Vein endothelial cell (primary cell): ENCODE measurements around the gene TEX51. TPM values are rescaled to one million over a fixed set of nuclear protein-coding genes. Genes with fewer than 3 reads are reported as not detected.

Source experiments
- total RNA-seq: library from RNA; depleted of rRNA; stranded (reverse); fragments of >200 nt; gene quantifications from 2 replicates; pipeline ENCODE4 v1.2.3, GENCODE V29; 2012

The TEX51 gene
- not detected in 2 replicates for total RNA-seq

GRCh38 chr2:126898636-126899035 is at the start of gene TEX51:
TSS of gene TEX51 (plus strand) at chr2:126898890. CDS start at chr2:126898919, 29 bp downstream.

Other genes with a start within 250 kb of the TEX51 start
- gene GYPC, start 242.7 kb upstream of the TEX51 start, total RNA-seq, result 120 and 147 TPM in 2 replicates
- gene BIN1, start 208.3 kb downstream of the TEX51 start, total RNA-seq, result 37.5 and 49.6 TPM in 2 replicates